ENCODE results near the gene GORASP1. TPM values are rescaled to one million over a fixed set of nuclear protein-coding genes. Genes with fewer than 3 reads are reported as not detected.

The GORASP1 gene
- polyA plus RNA-seq, 3 donors, result 23.2 to 105 (median 31.2) TPM

DNA sequence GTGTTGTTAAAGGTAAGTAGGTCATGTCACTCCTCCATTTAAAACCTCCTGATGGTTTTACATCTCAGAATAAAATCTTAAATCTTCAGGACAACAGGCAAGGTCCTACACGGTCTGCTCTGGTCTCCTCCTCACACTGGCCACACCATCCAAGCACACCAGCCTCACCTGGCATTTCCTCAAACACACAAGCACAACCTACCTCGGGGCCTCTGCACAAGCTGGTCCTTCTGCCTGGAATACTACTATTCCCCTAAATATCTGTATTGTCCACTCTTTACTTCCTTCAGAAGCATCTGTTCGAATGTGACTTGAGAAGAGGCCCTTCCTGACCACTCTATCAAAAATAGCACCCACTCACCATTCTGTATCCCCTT lies 1.8 kb downstream of the GORASP1 start:
- Histone ChIP-seq H3K27ac (ENCODE audit: low read depth in 1 of 2, low read length in 2 of 2) (no peak overlapping the region), H3K4me2 (replicated peaks; ENCODE audit: extremely low read depth, low read length, poor library complexity, severe bottlenecking) (peak overlapping the region; percentile 95), H3K79me2 (ENCODE audit: insufficient read depth, low read length) (peaks cover 49% of the 10 kb centered on the region), H2AFZ (ENCODE audit: insufficient read depth, low read depth, low read length, poor library complexity, severe bottlenecking) (no peak overlapping the region), H3K27me3 (ENCODE audit: control insufficient read depth in 2 of 2, insufficient read depth in 2 of 2, low read length in 2 of 2) (no peaks in the 10 kb centered on the region), H3K9me3 (replicated peaks in 1 of 2; ENCODE audit: control insufficient read depth in 1 of 2, insufficient read depth in 1 of 2, low read length in 2 of 2) (no peaks in the 10 kb centered on the region), H3K4me3 (replicated peaks in 1 of 3; ENCODE audit: low read depth in 2 of 3, low read length in 3 of 3) (peak overlapping the region in 1 of 3 experiments; percentile 81), H3K4me1 (ENCODE audit: control insufficient read depth in 1 of 2, insufficient read depth in 2 of 2, low read length in 2 of 2) (peaks cover 29 to 42% of the 10 kb centered on the region in 2 donors), H3K9ac (ENCODE audit: insufficient read depth, low read length, poor library complexity, severe bottlenecking) (no peak overlapping the region), H3K36me3 (replicated peaks in 1 of 2; ENCODE audit: control insufficient read depth in 1 of 2, insufficient read depth in 2 of 2, low read length in 2 of 2) (peaks cover 6 to 17% of the 10 kb centered on the region in 2 donors), H4K20me1 (ENCODE audit: insufficient read depth, low read length) (peaks cover 60% of the 10 kb centered on the region)
- TF ChIP-seq CTCF (IDR thresholded peaks at IDR 0.05), result no peak
- peaks cover 23 to 32% of the 10 kb centered on the region in 2 donors for H3K36me3 Mint-ChIP-seq
- peaks cover 3 to 12% (median 10%) of the 10 kb centered on the region in 3 donors for H3K27me3 Mint-ChIP-seq (ENCODE audit: low read depth in 3 of 3)
- intact Hi-C loops (cut with micrococcal nuclease), result loop anchor here (2.0 to 10.0 kb wide), 4 partner anchors 41 to 179 kb away; partner anchors contain the start of gene CX3CR1 (in 1 of the 2)
- no peaks in the 10 kb centered on the region for H3K9me3 Mint-ChIP-seq
- 93% methylated on average over 2 of the region's 3 CpGs for WGBS (ENCODE audit: insufficient coverage)
- peak overlapping the region; percentile 89 to 95 for H3K4me3 Mint-ChIP-seq
- peak overlapping the region in 3 of 7 donors; percentile 6 to 58 (median 15) for H3K27ac Mint-ChIP-seq
- no peak for DNase-seq
- peaks cover 61% of the 10 kb centered on the region for H3K4me1 Mint-ChIP-seq

GRCh38 chr3:39104961-39105686 lies 2.3 kb downstream of the GORASP1 start:
- H3K4me3 Mint-ChIP-seq, result no peak overlapping the region
- Histone ChIP-seq H3K9me3 (replicated peaks in 1 of 2; ENCODE audit: control insufficient read depth in 1 of 2, insufficient read depth in 1 of 2, low read length in 2 of 2) (no peaks in the 10 kb centered on the region), H3K27me3 (ENCODE audit: control insufficient read depth in 2 of 2, insufficient read depth in 2 of 2, low read length in 2 of 2) (no peaks in the 10 kb centered on the region), H3K4me1 (ENCODE audit: control insufficient read depth in 1 of 2, insufficient read depth in 2 of 2, low read length in 2 of 2) (peaks cover 29 to 42% of the 10 kb centered on the region in 2 donors), H2AFZ (ENCODE audit: insufficient read depth, low read depth, low read length, poor library complexity, severe bottlenecking) (no peak overlapping the region), H3K36me3 (replicated peaks in 1 of 2; ENCODE audit: control insufficient read depth in 1 of 2, insufficient read depth in 2 of 2, low read length in 2 of 2) (peaks cover 11 to 23% of the 10 kb centered on the region in 2 donors), H4K20me1 (ENCODE audit: insufficient read depth, low read length) (peaks cover 65% of the 10 kb centered on the region), H3K79me2 (ENCODE audit: insufficient read depth, low read length) (peaks cover 49% of the 10 kb centered on the region), H3K27ac (ENCODE audit: low read depth in 1 of 2, low read length in 2 of 2) (no peak overlapping the region), H3K4me3 (replicated peaks in 1 of 3; ENCODE audit: low read depth in 2 of 3, low read length in 3 of 3) (no peak overlapping the region), H3K4me2 (replicated peaks; ENCODE audit: extremely low read depth, low read length, poor library complexity, severe bottlenecking) (no peak overlapping the region), H3K9ac (ENCODE audit: insufficient read depth, low read length, poor library complexity, severe bottlenecking) (no peak overlapping the region)
- H3K4me1 Mint-ChIP-seq, result peaks cover 61% of the 10 kb centered on the region
- intact Hi-C loops (cut with micrococcal nuclease), result loop anchor here (5.0 to 10.0 kb wide), 3 partner anchors 72 to 180 kb away; partner anchors contain the start of gene CX3CR1 (in 1 of the 2)
- H3K27me3 Mint-ChIP-seq (ENCODE audit: low read depth in 3 of 3), result peaks cover 3 to 10% (median 7%) of the 10 kb centered on the region in 3 donors
- no peak for TF ChIP-seq CTCF (IDR thresholded peaks at IDR 0.05)
- WGBS (ENCODE audit: insufficient coverage), result 97% methylated on average over 3 of the region's 7 CpGs
- peak overlapping the region in 2 of 7 donors; percentile 0 to 34 for H3K27ac Mint-ChIP-seq
- DNase-seq, result no peak
- H3K9me3 Mint-ChIP-seq, result no peaks in the 10 kb centered on the region
- H3K36me3 Mint-ChIP-seq, result peaks cover 28 to 33% of the 10 kb centered on the region in 2 donors

Data from CD14-positive monocyte (primary cell).